Endothelial cell of umbilical vein (primary cell): ENCODE data around the gene CDC14B. TPM values are rescaled to one million over a fixed set of nuclear protein-coding genes. Genes with fewer than 3 reads are reported as not detected.

Experiments used
- BruUV-seq: library from RNA; stranded (reverse); fragments of 400-500 nt; replicated peaks from 2 replicates; lab custom pipeline; 2021; lab: Mats Ljungman, UMichigan
- CTCF ChIA-PET: fragments of 300-600, 350-600 bp; sonication (Branson Sonifier 250); formaldehyde crosslinking; loops from one replicate; lab custom pipeline; 2021; ENCODE audit warnings: antibody characterized with exemption, inconsistent platforms; lab: Charles Lee
- POLR2A ChIA-PET: fragments of 300-600, 350-600 bp; sonication (Branson Sonifier 250); formaldehyde crosslinking; loops from one replicate; lab custom pipeline; 2021; ENCODE audit warnings: antibody characterized with exemption, inconsistent platforms; lab: Charles Lee
- DNase-seq: peaks from one replicate; pipeline ENCODE4 v3.0.0-alpha.2; 2011; ENCODE audit warnings: low read depth, low spot score
- FAIRE-seq: peaks from 2 replicates; lab custom pipeline; 2011; peaks lifted over from hg19 to GRCh38; lab: Jason Lieb, UNC
- H2AFZ ChIP-seq: 2 replicates; pipeline ENCODE4 v1.6.0; 2012; ENCODE audit warnings: low read depth, low read length, control low read depth, inconsistent platforms
- H3K27ac ChIP-seq: 2 replicates; pipeline ENCODE4 v1.5.1; 2011; ENCODE audit warnings: low read depth, mild to moderate bottlenecking, control low read depth, low read length, moderate library complexity; ENCODE audit not compliant: insufficient read depth
- H3K27me3 ChIP-seq, 2 experiments: 2 replicates each; pipeline versions ENCODE4 v1.6.0 to v1.6.1; 2011; ENCODE audit warnings: low read length in 2 of 2, mixed read lengths in 1 of 2; ENCODE audit not compliant: control insufficient read depth in 2 of 2, insufficient read depth in 2 of 2
- H3K36me3 ChIP-seq, 2 experiments: 2 replicates in 1 of 2; 3 replicates in 1 of 2; pipeline ENCODE4 v1.5.1; 2011; ENCODE audit warnings: low read length in 2 of 2, mild to moderate bottlenecking in 1 of 2, moderate library complexity in 1 of 2; ENCODE audit not compliant: control insufficient read depth in 2 of 2, insufficient read depth in 2 of 2; ENCODE audit errors: extremely low read depth in 1 of 2
- H3K4me1 ChIP-seq: 3 replicates; pipeline ENCODE4 v1.5.1; 2011; ENCODE audit warnings: mild to moderate bottlenecking, low read length; ENCODE audit not compliant: control insufficient read depth, insufficient read depth; ENCODE audit errors: extremely low read depth
- H3K4me2 ChIP-seq: 2 replicates; pipeline ENCODE4 v1.6.1; 2011; ENCODE audit warnings: low read length, control low read depth, mixed read lengths; ENCODE audit not compliant: insufficient read depth
- H3K4me3 ChIP-seq, 3 experiments: fragments of 200-600 bp in 1 of 3; sonication (generic), shearing (Covaris generic) in 1 of 3; replicated peaks in 1 of 3; 2 replicates each; pipeline ENCODE4 v1.5.1; 2011 to 2016; ENCODE audit warnings: control low read depth in 3 of 3, low read length in 3 of 3, mild to moderate bottlenecking in 2 of 3, inconsistent platforms in 1 of 3, low read depth in 1 of 3, moderate library complexity in 1 of 3; ENCODE audit not compliant: insufficient read depth in 1 of 3
- H3K79me2 ChIP-seq: 2 replicates; pipeline ENCODE4 v1.6.0; 2012; ENCODE audit warnings: low read length, inconsistent platforms; ENCODE audit not compliant: control insufficient read depth, insufficient read depth
- H3K9ac ChIP-seq: replicated peaks from 2 replicates; pipeline ENCODE3; 2011; ENCODE audit warnings: low read length, control low read depth; ENCODE audit not compliant: insufficient read depth; ENCODE audit errors: extremely low read depth
- H3K9me1 ChIP-seq: replicated peaks from 3 replicates; pipeline ENCODE4 v1.6.0; 2011; ENCODE audit warnings: mild to moderate bottlenecking, low read length; ENCODE audit not compliant: control insufficient read depth, insufficient read depth; ENCODE audit errors: extremely low read depth
- H3K9me3 ChIP-seq: replicated peaks from 2 replicates; pipeline ENCODE4 v1.5.1; 2012; ENCODE audit warnings: low read length, inconsistent platforms; ENCODE audit not compliant: control insufficient read depth, insufficient read depth
- H4K20me1 ChIP-seq: replicated peaks from 2 replicates; pipeline ENCODE3; 2011; ENCODE audit warnings: mild to moderate bottlenecking, low read length; ENCODE audit not compliant: control insufficient read depth, insufficient read depth; ENCODE audit errors: extremely low read depth
- EZH2 ChIP-seq: IDR thresholded peaks from 2 replicates; pipeline ENCODE4 v1.6.1; 2012; ENCODE audit warnings: borderline replicate concordance, low read depth, mild to moderate bottlenecking, moderate library complexity, low read length, inconsistent platforms; ENCODE audit not compliant: severe bottlenecking
- FOS ChIP-seq: IDR thresholded peaks from 2 replicates; pipeline ENCODE4 v1.6.1; 2011; ENCODE audit warnings: mild to moderate bottlenecking, low read length, moderate library complexity, borderline replicate concordance; ENCODE audit not compliant: insufficient read depth
- GATA2 ChIP-seq: IDR thresholded peaks from 2 replicates; pipeline ENCODE4 v1.7.0; 2011; ENCODE audit warnings: low read depth, mild to moderate bottlenecking, moderate library complexity, mixed read lengths, low read length; ENCODE audit not compliant: insufficient read length, insufficient read depth
- JUN ChIP-seq: IDR thresholded peaks from 2 replicates; pipeline ENCODE4 v1.6.1; 2011; ENCODE audit warnings: borderline replicate concordance, low read depth; ENCODE audit not compliant: insufficient read length, insufficient read depth
- MAX ChIP-seq: IDR thresholded peaks from 2 replicates; pipeline ENCODE4 v1.6.1; 2011; ENCODE audit not compliant: insufficient read depth, insufficient read length
- MYC ChIP-seq: IDR thresholded peaks from one replicate; pipeline ENCODE4 v1.6.1; 2011; ENCODE audit warnings: mild to moderate bottlenecking, low read depth, low read length
- POLR2A ChIP-seq: IDR thresholded peaks from 2 replicates; pipeline ENCODE4 v1.6.1; 2012; ENCODE audit warnings: low read depth, mild to moderate bottlenecking, control low read depth, low read length
- POLR2AphosphoS5 ChIP-seq: IDR thresholded peaks from 2 replicates; pipeline ENCODE4 v1.6.1; 2012; ENCODE audit warnings: low read depth, mild to moderate bottlenecking, control low read depth, low read length, moderate library complexity; ENCODE audit not compliant: insufficient read depth
- dilution Hi-C: fragments of 300-500 bp; cut with MboI; formaldehyde crosslinking; loops from one replicate; pipeline ENCODE4 v1.15.0; 2019; ENCODE audit warnings: low sequenced_read_pairs; ENCODE audit not compliant: extremely low pct_ligation_motif_present
- intact Hi-C: fragments of 100-400 bp; cut with micrococcal nuclease; formaldehyde crosslinking; loops from one replicate; pipeline ENCODE4 v1.10.0; 2022
- polyA plus RNA-seq, 4 experiments: library from polyadenylated mRNA; depleted of rRNA in 3 of 4; stranded (reverse) in 3 of 4; unstranded in 1 of 4; fragments of >200 nt; gene quantifications; 2 replicates each; pipeline versions ENCODE4 v1.2.1 to v1.2.3, GENCODE V29; 2011 to 2012; ENCODE audit warnings: missing spikeins in 1 of 4
- total RNA-seq: library from RNA; stranded (reverse); gene quantifications from 2 replicates; pipeline ENCODE4 v1.2.3, GENCODE V29; 2021
- TF ChIP-seq, protein P1 (sequence below), 2 donors: IDR thresholded peaks; 1 replicate in 1 of 2; 2 replicates in 1 of 2; pipeline ENCODE4 v1.5.1; 2011; ENCODE audit warnings: low read length in 2 of 2, mild to moderate bottlenecking in 2 of 2, moderate library complexity in 2 of 2, control low read depth in 1 of 2, inconsistent platforms in 1 of 2, low read depth in 1 of 2; ENCODE audit not compliant: insufficient read depth in 1 of 2; ENCODE audit errors: extremely low read depth in 1 of 2

Gene CDC14B
- total and polyA plus RNA-seq, 2 donors (not counting 3 experiments of a cell fraction or from before 2014, with no cell fraction given): 0.39 to 0.93 TPM

GRCh38 chr9:96609732-96610131 is 9.9 kb downstream of the CDC14B start:
- intact Hi-C loops: no loop called here
- FAIRE-seq: no peak
- H3K4me3 ChIP-seq: no peak overlapping the region

More at GRCh38 chr9:96609732-96610131, 9.9 kb downstream of the CDC14B start:
- Histone ChIP-seq H3K79me2 (no peaks in the 10 kb centered on the region), H3K4me2 (no peak overlapping the region), H2AFZ (no peak overlapping the region), H3K4me1 (no peaks in the 10 kb centered on the region), H3K9me3 (no peaks in the 10 kb centered on the region), H3K27me3 (peaks cover 15 to 27% of the 10 kb centered on the region in 2 experiments), H3K36me3 (no peaks in the 10 kb centered on the region), H3K9me1 (no peaks in the 10 kb centered on the region), H3K27ac (no peak overlapping the region), H4K20me1 (no peaks in the 10 kb centered on the region), H3K9ac (no peak overlapping the region)
- TF ChIP-seq POLR2A: no peak
- no peak for TF ChIP-seq POLR2AphosphoS5
- no peak for TF ChIP-seq JUN
- TF ChIP-seq MYC: no peak
- no peak for TF ChIP-seq GATA2
- no peak for TF ChIP-seq EZH2
- TF ChIP-seq, protein P1, sequence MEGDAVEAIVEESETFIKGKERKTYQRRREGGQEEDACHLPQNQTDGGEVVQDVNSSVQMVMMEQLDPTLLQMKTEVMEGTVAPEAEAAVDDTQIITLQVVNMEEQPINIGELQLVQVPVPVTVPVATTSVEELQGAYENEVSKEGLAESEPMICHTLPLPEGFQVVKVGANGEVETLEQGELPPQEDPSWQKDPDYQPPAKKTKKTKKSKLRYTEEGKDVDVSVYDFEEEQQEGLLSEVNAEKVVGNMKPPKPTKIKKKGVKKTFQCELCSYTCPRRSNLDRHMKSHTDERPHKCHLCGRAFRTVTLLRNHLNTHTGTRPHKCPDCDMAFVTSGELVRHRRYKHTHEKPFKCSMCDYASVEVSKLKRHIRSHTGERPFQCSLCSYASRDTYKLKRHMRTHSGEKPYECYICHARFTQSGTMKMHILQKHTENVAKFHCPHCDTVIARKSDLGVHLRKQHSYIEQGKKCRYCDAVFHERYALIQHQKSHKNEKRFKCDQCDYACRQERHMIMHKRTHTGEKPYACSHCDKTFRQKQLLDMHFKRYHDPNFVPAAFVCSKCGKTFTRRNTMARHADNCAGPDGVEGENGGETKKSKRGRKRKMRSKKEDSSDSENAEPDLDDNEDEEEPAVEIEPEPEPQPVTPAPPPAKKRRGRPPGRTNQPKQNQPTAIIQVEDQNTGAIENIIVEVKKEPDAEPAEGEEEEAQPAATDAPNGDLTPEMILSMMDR (IDR thresholded peaks at IDR 0.05; ENCODE audit: extremely low read depth in 1 of 2, insufficient read depth in 1 of 2, low read depth in 1 of 2, low read length in 2 of 2): no peak
- no peak for TF ChIP-seq MAX
- no peak for TF ChIP-seq FOS
- dilution Hi-C loops: no loop called here
- BruUV-seq: no TSS peak
- no peak for DNase-seq
- CTCF ChIA-PET: no interaction called here
- POLR2A ChIA-PET: no interaction called here
